NCI-H774 (cell line): ENCODE data around the gene SALL1.

Source experiments
- DNase-seq: peaks from one replicate; lab custom pipeline; 2025; lab: John Stamatoyannopoulos, UW

The SALL1 gene

GRCh38 chr16:51111759-51112158 is 39.3 kb downstream of the SALL1 start:
- no peak for DNase-seq

- no peak for DNase-seq
Measured at GRCh38 chr16:51110700-51111157, 40.3 kb downstream of the SALL1 start.

- DNase-seq: no peak
Measured at GRCh38 chr16:51109173-51109572, 41.9 kb downstream of the SALL1 start.

GRCh38 chr16:51107742-51108141 is 43.3 kb downstream of the SALL1 start:
- DNase-seq: no peak

GRCh38 chr16:51106535-51106934 is 44.5 kb downstream of the SALL1 start:
- DNase-seq: no peak

GRCh38 chr16:51103590-51103989 is 47.5 kb downstream of the SALL1 start:
- DNase-seq: no peak

DNA sequence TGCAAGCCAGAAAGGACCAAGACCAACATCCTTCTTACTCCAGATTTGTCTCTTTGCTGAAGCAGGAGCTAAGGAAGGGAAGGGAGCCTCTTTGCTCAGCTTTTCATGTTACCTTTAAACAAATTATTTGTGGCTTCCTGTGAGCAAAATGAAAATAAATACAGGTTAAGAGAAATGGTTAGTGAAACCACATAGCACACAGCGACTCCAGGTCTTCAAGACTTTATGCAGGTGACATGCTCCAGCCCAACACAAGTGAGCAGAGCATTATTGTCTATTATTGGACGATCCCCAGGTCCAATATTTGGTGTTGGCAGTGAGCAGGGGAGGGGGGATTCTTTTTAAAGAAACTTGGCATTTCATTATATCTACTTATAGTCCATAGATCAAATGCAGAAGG is 53.3 kb downstream of the SALL1 start:
- DNase-seq: no peak

DNA sequence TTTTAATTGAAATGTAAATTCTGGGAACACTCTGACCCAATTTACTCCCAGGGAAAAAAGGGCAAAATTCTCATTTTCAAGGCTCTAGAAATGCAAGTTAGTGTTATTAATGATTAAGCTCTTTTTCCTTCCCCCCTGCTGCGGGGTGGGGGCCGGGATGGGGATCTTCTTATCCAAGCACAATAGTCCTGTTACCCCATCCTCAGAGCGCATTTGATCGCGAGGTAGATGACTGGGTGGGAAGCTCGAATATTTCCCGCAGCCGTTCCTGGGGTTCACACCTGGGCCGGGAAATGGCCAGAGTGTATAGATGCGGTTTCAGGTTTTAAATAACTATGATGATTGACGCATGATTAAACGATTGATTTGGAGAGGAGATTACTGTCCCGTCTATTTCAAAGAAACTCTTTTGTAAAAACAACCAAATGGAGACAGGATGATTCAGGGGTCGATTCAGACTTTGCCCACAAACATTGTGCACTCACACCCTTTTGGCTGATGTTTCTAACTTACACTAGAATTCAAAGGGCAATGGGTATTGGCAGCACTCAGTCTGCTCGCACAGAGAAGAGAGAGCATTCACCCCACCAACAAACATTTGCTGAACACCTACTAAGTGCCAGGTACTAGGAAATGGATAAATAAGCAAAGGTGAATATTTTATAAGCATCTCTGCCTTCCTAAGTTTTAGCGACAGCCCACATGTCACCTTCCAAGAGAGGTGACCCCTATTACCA is 55.0 kb downstream of the SALL1 start:
- no peak for DNase-seq

GRCh38 chr16:51095084-51095881 is 55.8 kb downstream of the SALL1 start:
- DNase-seq: no peak

GRCh38 chr16:51093726-51094280 is 57.3 kb downstream of the SALL1 start:
- DNase-seq: no peak
